ENCODE data around the gene C17orf100. TPM values are rescaled to one million over a fixed set of nuclear protein-coding genes. Genes with fewer than 3 reads are reported as not detected.

Gene C17orf100
- total and polyA plus RNA-seq, 2 of the 13 experiments (the other 11 are each of a cell fraction or from before 2014, with no cell fraction given): 3.6 to 8.7 TPM

GRCh38 chr17:6651919-6652452 is 424 bp downstream of the C17orf100 start (continued):
- TF ChIP-seq ZMYM2 (CRISPR knock-in tag; IDR thresholded peaks at IDR 0.05) (peak; percentile 94), ZNF720 (CRISPR knock-in tag; IDR thresholded peaks at IDR 0.05) (peak; percentile 60; the same call in 1 of the 2 replicates), HES4 (CRISPR knock-in tag; IDR thresholded peaks at IDR 0.05; ENCODE audit: borderline replicate concordance) (peak; percentile 99), ZNF644 (CRISPR knock-in tag; IDR thresholded peaks at IDR 0.05; ENCODE audit: low read depth) (no peak), TOPORS (CRISPR knock-in tag; IDR thresholded peaks at IDR 0.05) (peak; percentile 83), BRCA1 (CRISPR knock-in tag; IDR thresholded peaks at IDR 0.05) (0 out of 2 replicates have a peak, but pooled peaks have one; percentile 58), REXO4 (CRISPR knock-in tag; IDR thresholded peaks at IDR 0.05; ENCODE audit: borderline replicate concordance) (peak; percentile 98), PHF5A (CRISPR knock-in tag; IDR thresholded peaks at IDR 0.05; ENCODE audit: low read depth, unreplicated experiment) (no peak), KDM5A (IDR thresholded peaks at IDR 0.05; ENCODE audit: borderline replicate concordance, low read length) (no peak), ZNF629 (CRISPR knock-in tag; conservative IDR thresholded peaks at IDR 0.05) (0 out of 2 replicates have a peak, but pooled peaks have one; percentile 33), ZNF430 (CRISPR knock-in tag; IDR thresholded peaks at IDR 0.05) (peak; percentile 97), ETS1 (CRISPR knock-in tag; IDR thresholded peaks at IDR 0.05) (peak; percentile 96), SALL2 (CRISPR knock-in tag; IDR thresholded peaks at IDR 0.05) (peak; percentile 96), PHF8 (CRISPR knock-in tag; IDR thresholded peaks at IDR 0.05) (peak; percentile 73; the same call in 1 of the 2 replicates), ETV5 (CRISPR knock-in tag; IDR thresholded peaks at IDR 0.05; ENCODE audit: borderline replicate concordance) (no peak), PRMT3 (CRISPR knock-in tag; IDR thresholded peaks at IDR 0.05; ENCODE audit: borderline replicate concordance, low read depth) (peak; percentile 97; the same call in 1 of the 2 replicates), ZNF589 (CRISPR knock-in tag; conservative IDR thresholded peaks at IDR 0.05) (peak; percentile 98), ZNF766 (CRISPR knock-in tag; IDR thresholded peaks at IDR 0.05; ENCODE audit: borderline replicate concordance) (peak; percentile 88; the same call in 1 of the 2 replicates), ZNF598 (CRISPR knock-in tag; IDR thresholded peaks at IDR 0.05; ENCODE audit: borderline replicate concordance) (peak; percentile 97; the same call in 1 of the 2 replicates), IKZF5 (CRISPR knock-in tag; IDR thresholded peaks at IDR 0.05) (no peak; the same call in 1 of the 2 replicates)
- TF ChIP-seq, protein P1, sequence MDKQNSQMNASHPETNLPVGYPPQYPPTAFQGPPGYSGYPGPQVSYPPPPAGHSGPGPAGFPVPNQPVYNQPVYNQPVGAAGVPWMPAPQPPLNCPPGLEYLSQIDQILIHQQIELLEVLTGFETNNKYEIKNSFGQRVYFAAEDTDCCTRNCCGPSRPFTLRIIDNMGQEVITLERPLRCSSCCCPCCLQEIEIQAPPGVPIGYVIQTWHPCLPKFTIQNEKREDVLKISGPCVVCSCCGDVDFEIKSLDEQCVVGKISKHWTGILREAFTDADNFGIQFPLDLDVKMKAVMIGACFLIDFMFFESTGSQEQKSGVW (CRISPR knock-in tag; IDR thresholded peaks at IDR 0.05; ENCODE audit: borderline replicate concordance): peak; percentile 75; the same call in 1 of the 2 replicates
- TF ChIP-seq, protein P2, sequence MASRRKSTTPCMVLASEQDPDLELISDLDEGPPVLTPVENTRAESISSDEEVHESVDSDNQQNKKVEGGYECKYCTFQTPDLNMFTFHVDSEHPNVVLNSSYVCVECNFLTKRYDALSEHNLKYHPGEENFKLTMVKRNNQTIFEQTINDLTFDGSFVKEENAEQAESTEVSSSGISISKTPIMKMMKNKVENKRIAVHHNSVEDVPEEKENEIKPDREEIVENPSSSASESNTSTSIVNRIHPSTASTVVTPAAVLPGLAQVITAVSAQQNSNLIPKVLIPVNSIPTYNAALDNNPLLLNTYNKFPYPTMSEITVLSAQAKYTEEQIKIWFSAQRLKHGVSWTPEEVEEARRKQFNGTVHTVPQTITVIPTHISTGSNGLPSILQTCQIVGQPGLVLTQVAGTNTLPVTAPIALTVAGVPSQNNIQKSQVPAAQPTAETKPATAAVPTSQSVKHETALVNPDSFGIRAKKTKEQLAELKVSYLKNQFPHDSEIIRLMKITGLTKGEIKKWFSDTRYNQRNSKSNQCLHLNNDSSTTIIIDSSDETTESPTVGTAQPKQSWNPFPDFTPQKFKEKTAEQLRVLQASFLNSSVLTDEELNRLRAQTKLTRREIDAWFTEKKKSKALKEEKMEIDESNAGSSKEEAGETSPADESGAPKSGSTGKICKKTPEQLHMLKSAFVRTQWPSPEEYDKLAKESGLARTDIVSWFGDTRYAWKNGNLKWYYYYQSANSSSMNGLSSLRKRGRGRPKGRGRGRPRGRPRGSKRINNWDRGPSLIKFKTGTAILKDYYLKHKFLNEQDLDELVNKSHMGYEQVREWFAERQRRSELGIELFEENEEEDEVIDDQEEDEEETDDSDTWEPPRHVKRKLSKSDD (CRISPR knock-in tag; IDR thresholded peaks at IDR 0.05; ENCODE audit: low read depth): peak; percentile 81; the same call in 1 of the 2 replicates
- TF ChIP-seq, protein P3, sequence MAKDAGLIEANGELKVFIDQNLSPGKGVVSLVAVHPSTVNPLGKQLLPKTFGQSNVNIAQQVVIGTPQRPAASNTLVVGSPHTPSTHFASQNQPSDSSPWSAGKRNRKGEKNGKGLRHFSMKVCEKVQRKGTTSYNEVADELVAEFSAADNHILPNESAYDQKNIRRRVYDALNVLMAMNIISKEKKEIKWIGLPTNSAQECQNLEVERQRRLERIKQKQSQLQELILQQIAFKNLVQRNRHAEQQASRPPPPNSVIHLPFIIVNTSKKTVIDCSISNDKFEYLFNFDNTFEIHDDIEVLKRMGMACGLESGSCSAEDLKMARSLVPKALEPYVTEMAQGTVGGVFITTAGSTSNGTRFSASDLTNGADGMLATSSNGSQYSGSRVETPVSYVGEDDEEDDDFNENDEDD (CRISPR knock-in tag; IDR thresholded peaks at IDR 0.05; ENCODE audit: borderline replicate concordance): peak; percentile 97
